Retinal pigment epithelial cell (primary cell): ENCODE results near the gene TBC1D13.

Experiments used
- DNase-seq: peaks from one replicate; pipeline ENCODE4 v3.0.0-alpha.2; 2010; ENCODE audit warnings: low read depth
- H3K4me3 ChIP-seq: 2 replicates; pipeline ENCODE4 v1.5.1; 2011; ENCODE audit warnings: mild to moderate bottlenecking, low read length, control low read depth, moderate library complexity
- TF ChIP-seq, protein P1 (sequence below): conservative IDR thresholded peaks from 2 replicates; pipeline ENCODE4 v1.5.1; 2011; ENCODE audit warnings: low read depth, low read length, control low read depth, inconsistent platforms

Gene TBC1D13

DNA sequence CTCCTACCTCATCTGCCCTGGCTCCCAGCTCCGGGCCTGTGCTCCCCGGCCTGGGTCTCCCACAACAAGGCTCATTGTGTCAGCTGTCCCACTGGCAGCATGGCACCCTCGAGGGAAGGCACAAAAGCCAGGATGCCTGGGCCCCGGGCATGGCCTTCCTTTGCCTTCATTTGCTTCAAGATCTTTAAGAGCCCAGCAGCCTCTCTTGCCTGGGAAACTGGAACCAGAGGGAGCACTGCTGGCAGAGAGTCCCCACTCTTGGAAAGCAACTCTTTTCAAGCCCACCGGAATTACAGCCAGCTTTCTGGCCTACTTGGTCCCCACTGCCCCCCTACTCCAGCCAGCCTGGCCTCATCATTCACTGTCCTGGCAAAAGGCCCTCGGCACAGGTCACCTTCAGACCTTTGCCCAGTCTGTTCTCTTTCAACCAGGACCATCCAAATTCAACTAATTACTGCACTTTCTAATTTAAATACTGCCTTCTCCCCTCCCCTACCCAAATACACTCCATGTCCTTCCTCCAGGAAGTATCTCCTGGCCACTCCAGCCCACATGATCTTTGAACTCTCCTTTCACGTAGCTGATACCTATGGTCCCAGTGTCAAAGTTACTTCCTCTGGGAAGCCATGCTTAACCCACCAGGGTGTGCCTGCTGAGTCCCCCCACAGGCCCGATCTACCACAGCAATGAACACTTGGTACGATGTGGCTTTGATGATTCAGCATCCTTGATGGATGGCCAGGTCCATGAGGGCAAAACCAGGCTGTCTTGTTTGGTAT, 24.2 kb upstream of the TBC1D13 start:
- DNase-seq = no peak
- TF ChIP-seq, protein P1, sequence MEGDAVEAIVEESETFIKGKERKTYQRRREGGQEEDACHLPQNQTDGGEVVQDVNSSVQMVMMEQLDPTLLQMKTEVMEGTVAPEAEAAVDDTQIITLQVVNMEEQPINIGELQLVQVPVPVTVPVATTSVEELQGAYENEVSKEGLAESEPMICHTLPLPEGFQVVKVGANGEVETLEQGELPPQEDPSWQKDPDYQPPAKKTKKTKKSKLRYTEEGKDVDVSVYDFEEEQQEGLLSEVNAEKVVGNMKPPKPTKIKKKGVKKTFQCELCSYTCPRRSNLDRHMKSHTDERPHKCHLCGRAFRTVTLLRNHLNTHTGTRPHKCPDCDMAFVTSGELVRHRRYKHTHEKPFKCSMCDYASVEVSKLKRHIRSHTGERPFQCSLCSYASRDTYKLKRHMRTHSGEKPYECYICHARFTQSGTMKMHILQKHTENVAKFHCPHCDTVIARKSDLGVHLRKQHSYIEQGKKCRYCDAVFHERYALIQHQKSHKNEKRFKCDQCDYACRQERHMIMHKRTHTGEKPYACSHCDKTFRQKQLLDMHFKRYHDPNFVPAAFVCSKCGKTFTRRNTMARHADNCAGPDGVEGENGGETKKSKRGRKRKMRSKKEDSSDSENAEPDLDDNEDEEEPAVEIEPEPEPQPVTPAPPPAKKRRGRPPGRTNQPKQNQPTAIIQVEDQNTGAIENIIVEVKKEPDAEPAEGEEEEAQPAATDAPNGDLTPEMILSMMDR = no peak
- H3K4me3 ChIP-seq = no peak overlapping the region

DNA sequence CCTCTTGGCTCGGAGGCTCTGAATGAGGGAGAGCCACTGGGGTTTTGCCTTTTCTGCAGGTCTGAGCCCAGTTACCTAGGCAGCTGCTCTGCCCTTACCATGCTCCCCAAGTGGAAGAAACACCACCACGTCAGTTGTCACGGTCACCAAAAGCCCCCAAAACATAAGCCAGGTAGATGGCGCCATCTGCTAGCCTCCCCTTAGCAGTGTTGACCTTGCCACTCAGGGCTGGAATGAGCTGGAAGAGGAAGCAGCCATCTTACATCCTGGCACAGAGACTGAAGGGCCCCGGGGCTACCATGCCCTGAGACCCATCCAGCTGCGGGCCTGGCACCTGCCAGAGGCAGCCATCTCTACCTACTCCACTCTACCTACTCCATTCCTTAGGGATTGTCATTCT, 22.7 kb upstream of the TBC1D13 start:
- DNase-seq = no peak
- TF ChIP-seq, protein P1 = no peak
- no peak overlapping the region for H3K4me3 ChIP-seq

DNA sequence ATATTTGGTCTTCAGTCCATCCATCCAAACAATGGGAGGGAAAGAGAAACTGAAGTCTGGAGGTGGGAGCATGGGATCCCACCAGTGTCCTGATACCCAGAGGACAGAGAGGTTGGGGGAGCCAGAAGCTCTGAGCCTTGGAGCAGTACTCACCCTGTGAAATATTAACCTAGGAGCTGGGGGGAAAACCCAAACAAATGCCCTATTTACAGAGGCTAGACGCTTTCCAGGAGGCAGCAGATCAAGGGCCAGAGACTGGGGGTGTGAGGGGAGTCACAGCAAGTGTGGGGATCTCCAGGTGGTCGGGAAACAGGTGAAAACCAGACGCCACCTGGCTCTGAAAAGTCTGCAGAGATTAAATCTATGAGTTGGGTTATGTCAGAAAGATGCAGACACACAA, 21.6 kb upstream of the TBC1D13 start:
- no peak overlapping the region for H3K4me3 ChIP-seq
- TF ChIP-seq, protein P1 = no peak
- DNase-seq = no peak

DNA sequence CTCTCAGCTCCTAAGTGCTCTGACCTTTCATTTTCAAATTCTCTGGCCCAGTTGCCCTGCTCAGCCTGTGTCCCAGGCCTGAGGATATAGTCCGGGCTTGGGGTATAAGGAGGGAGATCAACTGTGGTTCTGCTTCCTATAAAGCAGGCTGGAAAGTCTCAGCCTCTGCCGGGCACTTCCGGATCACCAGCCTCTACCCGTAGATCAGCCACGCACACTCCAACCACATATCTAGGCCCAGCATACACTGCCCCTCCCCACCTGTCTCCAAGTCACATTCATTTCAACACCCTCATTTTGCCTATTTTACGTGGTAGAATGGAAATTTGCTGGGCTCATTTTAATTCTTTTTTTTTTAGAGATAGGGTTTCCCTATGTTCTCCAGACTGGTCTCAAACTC, 18.4 kb upstream of the TBC1D13 start:
- no peak for DNase-seq
- TF ChIP-seq, protein P1 = no peak
- no peak overlapping the region for H3K4me3 ChIP-seq

DNA sequence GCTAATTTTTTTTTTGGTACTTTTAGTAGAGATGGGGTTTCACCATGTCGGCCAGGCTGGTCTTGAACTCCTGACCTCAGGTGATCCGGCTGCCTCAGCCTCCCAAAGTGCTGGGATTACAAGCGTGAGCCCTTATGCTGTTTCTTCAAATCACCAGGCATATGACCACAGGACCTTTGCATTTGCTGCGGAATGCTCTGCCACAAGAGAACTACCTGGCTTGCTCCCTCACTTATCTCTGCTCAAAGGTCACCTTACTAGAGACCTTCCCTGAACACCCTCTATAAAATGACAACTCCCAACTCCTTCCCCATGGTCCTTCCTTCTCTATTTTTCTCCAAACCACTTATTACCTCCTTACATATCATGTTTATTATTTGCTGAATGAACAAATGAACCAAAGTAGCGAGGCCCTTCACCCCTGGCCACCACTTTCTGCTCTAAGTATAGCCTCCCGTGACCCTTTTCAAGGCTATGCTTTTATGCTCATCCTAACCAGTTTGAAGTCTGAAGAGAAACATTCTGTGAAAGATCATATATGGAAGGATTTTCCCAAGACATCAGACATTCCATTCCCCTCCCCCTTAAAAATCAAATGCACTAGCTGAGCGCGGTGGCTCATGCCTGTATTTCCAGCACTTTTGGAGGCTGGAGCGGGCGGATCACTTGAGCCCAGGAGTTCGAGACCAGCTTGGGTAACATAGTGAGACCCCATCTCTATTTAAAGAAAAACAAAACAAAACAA, 16.6 kb upstream of the TBC1D13 start:
- H3K4me3 ChIP-seq = peak overlapping the region; percentile 96
- DNase-seq = no peak
- TF ChIP-seq, protein P1 = no peak

DNA sequence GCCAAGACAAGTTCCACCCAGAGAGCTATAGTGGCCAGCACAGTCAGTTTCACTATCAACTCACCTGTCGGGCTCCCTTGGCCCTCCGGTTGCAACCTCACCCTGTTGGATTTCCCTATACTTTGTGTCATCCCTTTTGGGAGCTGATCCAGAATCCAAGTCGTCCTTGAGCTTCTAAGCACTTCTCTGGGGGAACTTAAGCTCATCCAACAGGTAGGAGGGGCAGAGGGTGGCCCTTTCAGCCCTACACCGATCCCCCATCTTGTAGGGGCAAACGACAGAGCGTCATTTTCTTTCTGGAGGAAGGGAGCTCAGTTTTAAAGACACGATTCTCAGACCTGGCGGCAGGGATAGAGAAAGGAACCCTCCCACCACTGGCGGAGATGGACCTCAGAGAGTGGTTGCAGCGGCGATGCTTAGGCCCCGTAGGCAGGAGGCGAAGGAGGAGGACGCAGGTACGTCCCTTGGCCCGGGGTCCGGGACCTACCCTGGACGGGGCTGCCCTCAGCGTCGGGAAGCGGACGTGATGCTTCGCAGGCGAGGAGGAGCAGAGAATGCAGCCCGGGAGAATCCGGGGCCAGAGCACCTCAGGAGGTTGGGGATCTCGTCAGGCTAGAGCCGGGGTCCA, 15.8 kb upstream of the TBC1D13 start:
- DNase-seq = no peak
- H3K4me3 ChIP-seq = peak overlapping the region; percentile 96
- TF ChIP-seq, protein P1 = peak; percentile 5
